ENCODE measurements around the gene TNRC6C. TPM values are rescaled to one million over a fixed set of nuclear protein-coding genes. Genes with fewer than 3 reads are reported as not detected.

TNRC6C gene
- total and polyA plus RNA-seq, 2 of the 13 experiments (the other 11 are each of a cell fraction or from before 2014, with no cell fraction given) = 0.66 to 4.9 TPM

DNA sequence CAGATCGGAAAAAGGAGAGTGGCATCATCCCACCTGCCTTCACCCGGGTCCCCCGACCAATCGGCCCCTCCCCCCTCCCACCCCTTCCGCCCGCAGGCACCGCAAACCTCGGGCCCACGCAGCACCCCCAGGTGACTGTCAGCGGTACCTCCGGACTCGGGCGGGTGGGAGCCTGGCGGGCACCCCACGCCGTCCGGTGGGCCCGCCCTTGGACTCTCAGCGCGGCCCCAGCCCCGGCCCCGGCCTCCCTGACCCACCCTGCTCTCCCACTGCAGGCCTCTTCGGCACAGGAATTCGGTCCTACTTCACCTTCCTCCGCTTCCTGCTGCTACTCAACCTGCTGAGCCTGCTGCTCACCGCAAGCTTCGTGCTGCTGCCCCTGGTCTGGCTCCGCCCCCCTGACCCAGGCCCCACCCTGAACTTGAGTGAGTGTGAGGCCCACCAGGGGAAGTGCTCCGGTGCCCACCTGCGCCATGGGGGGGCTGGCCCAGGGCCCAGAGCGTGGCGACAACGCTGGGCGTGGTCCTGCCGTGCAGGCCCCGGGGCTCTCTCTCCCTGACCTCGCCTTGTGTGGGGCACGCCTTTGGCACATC is 173.7 kb downstream of the TNRC6C start:
- no TSS peak for BruUV-seq (replicated peaks)
- DNase-seq (ENCODE audit: low spot score) (no peak), FAIRE-seq (no peak), ATAC-seq (no peak)
- Histone ChIP-seq H3K4me1 (ENCODE audit: insufficient read depth, low read length) (peaks cover 77% of the 10 kb centered on the region), H3K4me3 (replicated peaks in 1 of 3; ENCODE audit: insufficient read depth in 1 of 3, low read depth in 2 of 3, low read length in 3 of 3) (peak overlapping the region; percentile 13 to 51 (median 44); a peak in 4 of 6 replicates), H3K36me3 (replicated peaks in 1 of 2; ENCODE audit: control insufficient read depth in 1 of 2, insufficient read depth in 2 of 2, low read length in 2 of 2) (no peaks in the 10 kb centered on the region), H3K9ac (ENCODE audit: insufficient read depth, low read depth, low read length) (no peak overlapping the region), H3K27ac (ENCODE audit: extremely low read length, insufficient read depth, low read length) (no peak overlapping the region), H3K79me2 (ENCODE audit: insufficient read depth, low read length) (peaks cover 6% of the 10 kb centered on the region), H4K20me1 (ENCODE audit: insufficient read depth, low read length) (no peaks in the 10 kb centered on the region), H3K4me2 (ENCODE audit: low read depth, low read length) (peak overlapping the region; percentile 60), H3K27me3 (ENCODE audit: control insufficient read depth in 1 of 2, insufficient read depth in 2 of 2, low read length in 2 of 2) (no peaks in the 10 kb centered on the region), H3K9me3 (ENCODE audit: low read length) (no peaks in the 10 kb centered on the region), H2AFZ (ENCODE audit: low read length) (no peak overlapping the region)
- in situ Hi-C loops (cut with HindIII; ENCODE audit: extremely low pct_ligation_motif_present, low pct_unique_long_range_greater_than_20kb) (no loop called here), intact Hi-C loops (cut with micrococcal nuclease; ENCODE audit: unreplicated experiment) (no loop called here)
- ChIA-PET POLR2A (no interaction called here), CTCF (ENCODE audit: low intra/inter-chr PET ratio, low total read pairs) (no interaction called here)
- 21% methylated on average over 17 of the region's 38 CpGs for WGBS (ENCODE audit: low lambda C conversion rate)
- TF ChIP-seq, protein P1, sequence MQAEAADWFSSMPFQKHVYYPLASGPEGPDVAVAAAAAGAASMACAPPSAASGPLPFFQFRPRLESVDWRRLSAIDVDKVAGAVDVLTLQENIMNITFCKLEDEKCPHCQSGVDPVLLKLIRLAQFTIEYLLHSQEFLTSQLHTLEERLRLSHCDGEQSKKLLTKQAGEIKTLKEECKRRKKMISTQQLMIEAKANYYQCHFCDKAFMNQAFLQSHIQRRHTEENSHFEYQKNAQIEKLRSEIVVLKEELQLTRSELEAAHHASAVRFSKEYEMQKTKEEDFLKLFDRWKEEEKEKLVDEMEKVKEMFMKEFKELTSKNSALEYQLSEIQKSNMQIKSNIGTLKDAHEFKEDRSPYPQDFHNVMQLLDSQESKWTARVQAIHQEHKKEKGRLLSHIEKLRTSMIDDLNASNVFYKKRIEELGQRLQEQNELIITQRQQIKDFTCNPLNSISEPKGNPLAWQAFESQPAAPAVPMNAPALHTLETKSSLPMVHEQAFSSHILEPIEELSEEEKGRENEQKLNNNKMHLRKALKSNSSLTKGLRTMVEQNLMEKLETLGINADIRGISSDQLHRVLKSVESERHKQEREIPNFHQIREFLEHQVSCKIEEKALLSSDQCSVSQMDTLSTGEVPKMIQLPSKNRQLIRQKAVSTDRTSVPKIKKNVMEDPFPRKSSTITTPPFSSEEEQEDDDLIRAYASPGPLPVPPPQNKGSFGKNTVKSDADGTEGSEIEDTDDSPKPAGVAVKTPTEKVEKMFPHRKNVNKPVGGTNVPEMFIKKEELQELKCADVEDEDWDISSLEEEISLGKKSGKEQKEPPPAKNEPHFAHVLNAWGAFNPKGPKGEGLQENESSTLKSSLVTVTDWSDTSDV (CRISPR knock-in tag; IDR thresholded peaks at IDR 0.05) = no peak
- TF ChIP-seq HDAC1 (CRISPR knock-in tag; IDR thresholded peaks at IDR 0.05) (0 out of 2 replicates have a peak, but pooled peaks have one; percentile 15), NRL (CRISPR knock-in tag; IDR thresholded peaks at IDR 0.05; ENCODE audit: borderline replicate concordance) (peak; percentile 34; the same call in 1 of the 2 replicates), PHB2 (IDR thresholded peaks at IDR 0.05; ENCODE audit: partially characterized antibody) (no peak), RXRB (CRISPR knock-in tag; IDR thresholded peaks at IDR 0.05; ENCODE audit: borderline replicate concordance) (peak; percentile 22; the same call in 1 of the 2 replicates), NR2F1 (CRISPR knock-in tag; IDR thresholded peaks at IDR 0.05) (0 out of 4 replicates have a peak, but pooled peaks of 1 of the 2 experiments have one; percentile 13), ZFY (CRISPR knock-in tag; IDR thresholded peaks at IDR 0.05) (peak; percentile 39), HNRNPL (IDR thresholded peaks at IDR 0.05; ENCODE audit: low read depth, low read length) (peak; percentile 79), ZNF83 (CRISPR knock-in tag; IDR thresholded peaks at IDR 0.05; ENCODE audit: borderline replicate concordance) (peak; percentile 31; the same call in 1 of the 2 replicates), ZNF17 (CRISPR knock-in tag; IDR thresholded peaks at IDR 0.05) (no peak), ZFX (CRISPR knock-in tag; IDR thresholded peaks at IDR 0.05; ENCODE audit: low read depth) (peak; percentile 66; the same call in 1 of the 2 replicates), POLR2AphosphoS5 (IDR thresholded peaks at IDR 0.05; ENCODE audit: low read depth, low read length) (peak; percentile 42; the same call in 1 of the 2 replicates), NR2F6 (IDR thresholded peaks at IDR 0.05) (no peak), NR2F6 (CRISPR knock-in tag; IDR thresholded peaks at IDR 0.05) (peak; percentile 36; the same call in 1 of the 2 replicates)
- TF ChIP-seq, protein P2, sequence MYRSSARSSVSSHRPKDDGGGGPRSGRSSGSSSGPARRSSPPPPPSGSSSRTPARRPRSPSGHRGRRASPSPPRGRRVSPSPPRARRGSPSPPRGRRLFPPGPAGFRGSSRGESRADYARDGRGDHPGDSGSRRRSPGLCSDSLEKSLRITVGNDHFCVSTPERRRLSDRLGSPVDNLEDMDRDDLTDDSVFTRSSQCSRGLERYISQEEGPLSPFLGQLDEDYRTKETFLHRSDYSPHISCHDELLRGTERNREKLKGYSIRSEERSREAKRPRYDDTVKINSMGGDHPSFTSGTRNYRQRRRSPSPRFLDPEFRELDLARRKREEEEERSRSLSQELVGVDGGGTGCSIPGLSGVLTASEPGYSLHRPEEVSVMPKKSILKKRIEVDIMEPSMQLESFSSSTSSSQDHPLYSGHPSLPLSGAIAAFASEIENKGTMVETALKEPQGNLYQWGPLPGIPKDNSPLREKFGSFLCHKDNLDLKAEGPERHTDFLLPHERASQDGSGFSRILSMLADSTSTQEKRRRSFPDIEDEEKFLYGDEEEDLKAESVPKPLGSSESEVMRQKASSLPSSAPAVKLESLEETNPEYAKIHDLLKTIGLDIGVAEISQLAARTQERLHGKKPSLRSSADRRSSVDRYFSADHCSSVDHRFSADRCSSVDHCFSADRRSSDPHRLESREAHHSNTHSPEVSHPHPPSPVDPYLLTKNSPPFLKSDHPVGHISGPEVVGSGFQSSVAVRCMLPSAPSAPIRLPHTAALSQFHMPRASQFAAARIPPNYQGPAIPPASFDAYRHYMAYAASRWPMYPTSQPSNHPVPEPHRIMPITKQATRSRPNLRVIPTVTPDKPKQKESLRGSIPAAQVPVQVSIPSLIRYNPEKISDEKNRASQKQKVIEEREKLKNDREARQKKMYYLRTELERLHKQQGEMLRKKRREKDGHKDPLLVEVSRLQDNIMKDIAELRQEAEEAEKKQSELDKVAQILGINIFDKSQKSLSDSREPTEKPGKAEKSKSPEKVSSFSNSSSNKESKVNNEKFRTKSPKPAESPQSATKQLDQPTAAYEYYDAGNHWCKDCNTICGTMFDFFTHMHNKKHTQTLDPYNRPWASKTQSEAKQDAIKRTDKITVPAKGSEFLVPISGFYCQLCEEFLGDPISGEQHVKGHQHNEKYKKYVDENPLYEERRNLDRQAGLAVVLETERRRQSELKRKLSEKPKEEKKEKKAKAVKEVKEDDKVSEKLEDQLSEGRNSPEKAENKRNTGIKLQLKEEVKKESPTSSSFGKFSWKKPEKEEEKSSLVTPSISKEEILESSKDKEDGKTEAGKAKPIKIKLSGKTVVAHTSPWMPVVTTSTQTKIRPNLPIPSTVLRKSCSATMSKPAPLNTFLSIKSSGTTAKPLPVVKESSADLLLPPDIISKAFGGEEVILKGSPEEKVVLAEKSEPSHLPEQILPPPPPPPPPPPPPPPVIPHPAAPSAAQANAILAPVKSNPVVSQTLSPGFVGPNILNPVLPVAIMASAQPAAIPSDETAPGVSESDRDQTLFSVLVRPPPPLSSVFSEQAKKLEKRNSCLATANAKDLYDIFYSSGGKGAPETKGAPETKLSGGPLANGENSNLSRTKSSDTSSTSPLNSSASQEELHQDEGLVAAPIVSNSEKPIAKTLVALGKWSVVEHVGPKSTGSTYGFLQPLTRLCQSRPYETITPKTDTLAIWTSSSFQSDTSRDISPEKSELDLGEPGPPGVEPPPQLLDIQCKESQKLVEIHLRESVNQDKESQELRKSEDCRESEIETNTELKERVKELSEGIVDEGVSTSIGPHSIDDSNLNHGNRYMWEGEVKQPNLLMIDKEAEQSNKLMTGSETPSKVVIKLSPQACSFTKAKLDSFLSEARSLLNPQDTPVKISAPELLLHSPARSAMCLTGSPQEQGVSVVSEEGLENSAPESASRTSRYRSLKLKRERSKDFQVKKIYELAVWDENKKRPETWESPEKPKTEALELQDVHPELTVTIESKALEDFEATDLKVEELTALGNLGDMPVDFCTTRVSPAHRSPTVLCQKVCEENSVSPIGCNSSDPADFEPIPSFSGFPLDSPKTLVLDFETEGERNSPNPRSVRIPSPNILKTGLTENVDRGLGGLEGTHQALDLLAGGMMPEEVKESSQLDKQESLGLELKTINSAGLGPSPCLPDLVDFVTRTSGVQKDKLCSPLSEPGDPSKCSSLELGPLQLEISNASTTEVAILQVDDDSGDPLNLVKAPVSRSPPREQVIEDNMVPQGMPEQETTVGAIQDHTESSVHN (CRISPR knock-in tag; IDR thresholded peaks at IDR 0.05) = no peak
